ENCODE data around the gene PPM1K.

The PPM1K gene

DNA sequence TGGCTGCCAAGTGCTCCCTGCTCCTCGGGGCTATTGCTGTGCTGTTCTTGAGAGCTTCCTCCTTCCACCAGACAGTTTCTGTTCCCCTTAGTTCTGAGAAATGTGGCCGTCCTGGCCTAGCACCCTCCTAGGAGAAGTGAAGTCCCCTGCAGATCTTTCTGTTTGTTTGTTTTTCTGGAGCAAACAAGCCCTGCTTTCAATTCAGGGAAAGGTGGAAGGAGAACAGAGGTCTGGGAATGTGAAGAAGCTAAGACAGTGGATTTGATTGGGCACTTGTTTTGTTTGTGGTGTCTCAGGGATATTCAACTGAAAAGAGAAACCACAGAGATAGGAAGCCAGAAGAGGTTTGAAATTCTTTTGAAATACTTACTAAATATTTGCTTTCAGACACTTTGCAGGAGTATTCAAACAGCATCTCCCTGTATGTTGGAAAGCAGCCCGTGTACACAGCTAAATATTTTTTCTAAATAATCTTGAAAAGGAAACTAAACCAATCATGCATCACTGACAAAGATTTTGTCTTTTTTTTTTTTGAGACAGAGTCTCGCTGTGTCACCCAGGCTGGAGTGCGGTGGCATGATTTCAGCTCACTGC is 36.5 kb upstream of the PPM1K start:
- no peak for TF ChIP-seq EZH2 (IDR thresholded peaks at IDR 0.05; ENCODE audit: borderline replicate concordance, low read length)
- TF ChIP-seq, protein P1, sequence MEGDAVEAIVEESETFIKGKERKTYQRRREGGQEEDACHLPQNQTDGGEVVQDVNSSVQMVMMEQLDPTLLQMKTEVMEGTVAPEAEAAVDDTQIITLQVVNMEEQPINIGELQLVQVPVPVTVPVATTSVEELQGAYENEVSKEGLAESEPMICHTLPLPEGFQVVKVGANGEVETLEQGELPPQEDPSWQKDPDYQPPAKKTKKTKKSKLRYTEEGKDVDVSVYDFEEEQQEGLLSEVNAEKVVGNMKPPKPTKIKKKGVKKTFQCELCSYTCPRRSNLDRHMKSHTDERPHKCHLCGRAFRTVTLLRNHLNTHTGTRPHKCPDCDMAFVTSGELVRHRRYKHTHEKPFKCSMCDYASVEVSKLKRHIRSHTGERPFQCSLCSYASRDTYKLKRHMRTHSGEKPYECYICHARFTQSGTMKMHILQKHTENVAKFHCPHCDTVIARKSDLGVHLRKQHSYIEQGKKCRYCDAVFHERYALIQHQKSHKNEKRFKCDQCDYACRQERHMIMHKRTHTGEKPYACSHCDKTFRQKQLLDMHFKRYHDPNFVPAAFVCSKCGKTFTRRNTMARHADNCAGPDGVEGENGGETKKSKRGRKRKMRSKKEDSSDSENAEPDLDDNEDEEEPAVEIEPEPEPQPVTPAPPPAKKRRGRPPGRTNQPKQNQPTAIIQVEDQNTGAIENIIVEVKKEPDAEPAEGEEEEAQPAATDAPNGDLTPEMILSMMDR (IDR thresholded peaks at IDR 0.05; ENCODE audit: low read length), result no peak
- no peaks in the 10 kb centered on the region for H3K79me2 ChIP-seq (ENCODE audit: insufficient read depth, low read length)
- no peak overlapping the region for H2AFZ ChIP-seq (ENCODE audit: low read length)
- H3K27ac ChIP-seq (ENCODE audit: low read depth, low read length, poor library complexity, severe bottlenecking), result peak overlapping the region; percentile 96
- H3F3A ChIP-seq (ENCODE audit: insufficient read depth, low read length), result no peaks in the 10 kb centered on the region
- peak overlapping the region; percentile 24 for H3K4me3 ChIP-seq (ENCODE audit: low read depth, low read length, poor library complexity, severe bottlenecking)
- H3K4me2 ChIP-seq (ENCODE audit: low read length), result peak overlapping the region; percentile 59
- peaks cover 29% of the 10 kb centered on the region for H3K4me1 ChIP-seq (ENCODE audit: insufficient read depth, low read length, severe bottlenecking)
- H3K9me2 ChIP-seq (ENCODE audit: low read depth, low read length), result no peaks in the 10 kb centered on the region
- H3K9ac ChIP-seq (ENCODE audit: low read length), result peak overlapping the region; percentile 55
- H3K9me3 ChIP-seq (ENCODE audit: low read length), result no peaks in the 10 kb centered on the region
- H4K20me1 ChIP-seq (ENCODE audit: insufficient read depth, low read length), result no peaks in the 10 kb centered on the region
- no peaks in the 10 kb centered on the region for H3K27me3 ChIP-seq (ENCODE audit: insufficient read depth, low read length)
- no peaks in the 10 kb centered on the region for H3K36me3 ChIP-seq (ENCODE audit: insufficient read depth, low read length)

DNA sequence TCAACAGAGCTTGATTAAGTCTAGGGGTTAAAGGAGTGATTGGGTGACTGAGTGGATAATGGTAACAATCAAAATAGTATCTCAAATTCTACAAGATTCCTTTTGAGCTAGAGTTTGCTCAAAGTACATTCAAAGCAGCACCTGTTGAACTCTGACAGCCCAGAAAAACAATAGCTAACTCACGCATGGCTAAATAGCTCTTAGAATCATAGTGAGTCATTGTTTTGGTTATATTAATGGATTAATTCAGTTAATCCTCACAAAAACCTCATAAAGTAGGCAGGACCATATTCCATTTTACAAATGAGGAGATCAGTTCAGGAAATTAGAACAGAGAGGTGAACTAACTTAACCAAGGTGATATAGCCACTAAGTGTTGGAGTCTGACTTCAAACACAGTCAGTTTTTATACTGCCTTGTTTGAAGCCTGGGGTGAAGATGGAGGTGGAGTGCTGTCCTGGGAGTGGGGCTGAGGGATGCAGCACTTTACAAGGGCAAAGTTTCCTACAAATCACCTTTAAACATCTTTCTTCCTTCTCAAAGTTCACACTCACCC is 35.9 kb upstream of the PPM1K start:
- H3K27me3 ChIP-seq (ENCODE audit: insufficient read depth, low read length), result no peaks in the 10 kb centered on the region
- peak overlapping the region; percentile 55 for H3K9ac ChIP-seq (ENCODE audit: low read length)
- H3F3A ChIP-seq (ENCODE audit: insufficient read depth, low read length), result no peaks in the 10 kb centered on the region
- no peaks in the 10 kb centered on the region for H3K9me2 ChIP-seq (ENCODE audit: low read depth, low read length)
- H3K4me3 ChIP-seq (ENCODE audit: low read depth, low read length, poor library complexity, severe bottlenecking), result peak overlapping the region; percentile 24
- H3K36me3 ChIP-seq (ENCODE audit: insufficient read depth, low read length), result no peaks in the 10 kb centered on the region
- H3K9me3 ChIP-seq (ENCODE audit: low read length), result no peaks in the 10 kb centered on the region
- H3K79me2 ChIP-seq (ENCODE audit: insufficient read depth, low read length), result no peaks in the 10 kb centered on the region
- no peaks in the 10 kb centered on the region for H4K20me1 ChIP-seq (ENCODE audit: insufficient read depth, low read length)
- H3K4me2 ChIP-seq (ENCODE audit: low read length), result peak overlapping the region; percentile 59
- peaks cover 29% of the 10 kb centered on the region for H3K4me1 ChIP-seq (ENCODE audit: insufficient read depth, low read length, severe bottlenecking)
- no peak for TF ChIP-seq EZH2 (IDR thresholded peaks at IDR 0.05; ENCODE audit: borderline replicate concordance, low read length)
- TF ChIP-seq, protein P1 (IDR thresholded peaks at IDR 0.05; ENCODE audit: low read length), result no peak
- H2AFZ ChIP-seq (ENCODE audit: low read length), result no peak overlapping the region
- H3K27ac ChIP-seq (ENCODE audit: low read depth, low read length, poor library complexity, severe bottlenecking), result peak overlapping the region; percentile 96

DNA sequence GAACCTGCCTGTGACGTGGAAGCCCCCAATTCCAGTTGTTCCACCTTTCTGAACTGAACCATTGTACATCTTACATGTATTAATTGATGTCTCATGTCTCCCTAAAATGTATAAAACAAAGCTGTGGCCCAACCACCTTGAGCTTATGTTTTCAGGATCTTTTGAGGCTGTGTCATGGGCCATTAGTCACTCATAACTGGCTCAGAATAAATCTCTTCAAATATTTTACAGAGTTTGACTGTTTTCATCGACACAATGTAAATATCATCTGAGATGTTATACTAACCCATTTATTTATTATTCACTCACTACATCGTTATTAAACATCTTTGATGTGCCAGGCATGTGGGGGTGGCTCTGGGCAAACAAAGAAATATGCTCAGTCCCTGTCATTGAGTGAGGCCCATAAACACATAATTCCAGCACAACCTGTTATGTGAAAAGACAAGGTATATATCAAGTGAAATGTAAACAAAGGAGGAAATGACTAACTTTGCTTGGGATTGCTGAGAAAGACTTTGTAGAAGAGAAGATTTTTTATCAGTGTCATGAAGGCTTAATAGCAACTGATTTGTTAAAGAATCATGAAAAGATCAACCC is 34.5 kb upstream of the PPM1K start:
- peak overlapping the region; percentile 96 for H3K27ac ChIP-seq (ENCODE audit: low read depth, low read length, poor library complexity, severe bottlenecking)

More for the DNA sequence above, 34.5 kb upstream of the PPM1K start:
- Histone ChIP-seq H3K27me3 (ENCODE audit: insufficient read depth, low read length) (no peaks in the 10 kb centered on the region), H3K79me2 (ENCODE audit: insufficient read depth, low read length) (no peaks in the 10 kb centered on the region), H3F3A (ENCODE audit: insufficient read depth, low read length) (no peaks in the 10 kb centered on the region), H3K4me2 (ENCODE audit: low read length) (no peak overlapping the region), H3K4me1 (ENCODE audit: insufficient read depth, low read length, severe bottlenecking) (peaks cover 29% of the 10 kb centered on the region), H2AFZ (ENCODE audit: low read length) (no peak overlapping the region), H3K36me3 (ENCODE audit: insufficient read depth, low read length) (no peaks in the 10 kb centered on the region), H3K9ac (ENCODE audit: low read length) (no peak overlapping the region), H3K9me3 (ENCODE audit: low read length) (no peaks in the 10 kb centered on the region), H3K9me2 (ENCODE audit: low read depth, low read length) (no peaks in the 10 kb centered on the region), H4K20me1 (ENCODE audit: insufficient read depth, low read length) (no peaks in the 10 kb centered on the region), H3K4me3 (ENCODE audit: low read depth, low read length, poor library complexity, severe bottlenecking) (no peak overlapping the region)
- TF ChIP-seq, protein P1 (IDR thresholded peaks at IDR 0.05; ENCODE audit: low read length), result no peak
- no peak for TF ChIP-seq EZH2 (IDR thresholded peaks at IDR 0.05; ENCODE audit: borderline replicate concordance, low read length)
